Measurements from ENCODE around the gene SLC13A3.

- TF ChIP-seq CTCF (IDR thresholded peaks at IDR 0.05) (no peak), POLR2A (IDR thresholded peaks at IDR 0.05) (no peak)
These were observed 48.8 kb downstream of the SLC13A3 start for GRCh38 chr20:46602429-46602828.
